HepG2 (cell line): Measurements from ENCODE around the gene TRMT2A.
"Not testable (repeated sequence)": the region's sequence is repeated elsewhere in the genome, so short reads cannot be mapped to it uniquely, and the experiment has no call there.

Source experiments
- CTCF ChIP-seq: sonication (generic); formaldehyde crosslinking; IDR thresholded peaks from 2 replicates; pipeline ENCODE4 v1.5.0; 2020; ENCODE audit warnings: mild to moderate bottlenecking, missing genetic modification reagents, moderate library complexity
- DDIT3 ChIP-seq: sonication (generic); formaldehyde crosslinking; IDR thresholded peaks from 2 replicates; pipeline ENCODE4 v1.4.0; 2020; ENCODE audit warnings: mild to moderate bottlenecking, missing genetic modification reagents
- MED8 ChIP-seq: sonication (generic); formaldehyde crosslinking; IDR thresholded peaks from 2 replicates; pipeline ENCODE4 v1.8.1; 2023; ENCODE audit warnings: mild to moderate bottlenecking, missing genetic modification reagents; ENCODE audit not compliant: insufficient replicate concordance
- RAD21 ChIP-seq: fragments of 450-650 bp; formaldehyde crosslinking; IDR thresholded peaks from 2 replicates; pipeline ENCODE4 v1.5.0; 2020; ENCODE audit warnings: mild to moderate bottlenecking
- RBFOX2 ChIP-seq: fragments of 200-400 bp; formaldehyde crosslinking; IDR thresholded peaks from 2 replicates; pipeline ENCODE4 v1.6.1; 2017; ENCODE audit warnings: low read depth, mild to moderate bottlenecking, low read length
- SP4 ChIP-seq: sonication (generic); formaldehyde crosslinking; IDR thresholded peaks from 2 replicates; pipeline ENCODE4 v1.8.1; 2023; ENCODE audit warnings: mild to moderate bottlenecking, missing genetic modification reagents
- TCF12 ChIP-seq, 2 experiments: fragments of 450-650 bp in 1 of 2; sonication (generic) in 1 of 2; formaldehyde crosslinking in 1 of 2; IDR thresholded peaks; 2 replicates each; pipeline versions ENCODE4 v1.6.1 to v1.8.0; 2017 to 2022; ENCODE audit warnings: antibody characterized with exemption in 1 of 2, mild to moderate bottlenecking in 1 of 2, missing genetic modification reagents in 1 of 2, moderate library complexity in 1 of 2
- ZNF232 ChIP-seq: sonication (generic); formaldehyde crosslinking; IDR thresholded peaks from 2 replicates; pipeline ENCODE4 v1.4.0; 2020; ENCODE audit warnings: missing genetic modification reagents, borderline replicate concordance
- ZNF563 ChIP-seq: sonication (generic); formaldehyde crosslinking; IDR thresholded peaks from 2 replicates; pipeline ENCODE4 v1.8.0; 2022; ENCODE audit warnings: mild to moderate bottlenecking, moderate library complexity, missing genetic modification reagents
- ZNF775 ChIP-seq: sonication (generic); formaldehyde crosslinking; IDR thresholded peaks from 2 replicates; pipeline ENCODE4 v1.4.0; 2020; ENCODE audit warnings: missing genetic modification reagents, mild to moderate bottlenecking, moderate library complexity, borderline replicate concordance
- ZNF776 ChIP-seq: sonication (generic); formaldehyde crosslinking; IDR thresholded peaks from 2 replicates; pipeline ENCODE4 v1.4.0; 2020; ENCODE audit warnings: mild to moderate bottlenecking, missing genetic modification reagents
- ZZZ3 ChIP-seq: sonication (generic); formaldehyde crosslinking; IDR thresholded peaks from 2 replicates; pipeline ENCODE4 v1.4.0; 2020; ENCODE audit warnings: missing genetic modification reagents, mild to moderate bottlenecking, borderline replicate concordance

GRCh38 chr22:20159531-20159930 is 42.5 kb upstream of the TRMT2A start:
- TF ChIP-seq TCF12 (IDR thresholded peaks at IDR 0.05); TCF12 (CRISPR knock-in tag; IDR thresholded peaks at IDR 0.05); DDIT3 (CRISPR knock-in tag); MED8 (CRISPR knock-in tag); SP4 (CRISPR knock-in tag); CTCF (CRISPR knock-in tag); ZZZ3 (CRISPR knock-in tag); ZNF232; ZNF775; ZNF563 (CRISPR knock-in tag); RAD21 (CRISPR knock-in tag); RBFOX2; ZNF776 (CRISPR knock-in tag): not testable (repeated sequence)
